Activated T-cell treated with anti-CD3 and anti-CD28 coated beads for 24 hours (primary cell): ENCODE results near the gene FAM193A.
"Not testable (repeated sequence)": the region's sequence is repeated elsewhere in the genome, so short reads cannot be mapped to it uniquely, and the experiment has no call there.

Source experiments
- DNase-seq: peaks from one replicate; pipeline ENCODE4 v3.0.0-alpha.2; 2020; ENCODE audit warnings: low read depth

FAM193A gene

GRCh38 chr4:2650276-2650675 lies 113.8 kb downstream of the FAM193A start:
- DNase-seq: no peak

GRCh38 chr4:2651546-2651945 lies 115.1 kb downstream of the FAM193A start:
- DNase-seq: no peak

- no peak for DNase-seq
Observed at GRCh38 chr4:2651998-2652397, 115.6 kb downstream of the FAM193A start.

GRCh38 chr4:2652415-2653160 lies 116.1 kb downstream of the FAM193A start:
- no peak for DNase-seq

GRCh38 chr4:2660596-2661211 lies 124.3 kb downstream of the FAM193A start:
- no peak for DNase-seq

GRCh38 chr4:2662598-2662997 lies 126.2 kb downstream of the FAM193A start:
- no peak for DNase-seq

- DNase-seq: no peak
Observed at GRCh38 chr4:2663275-2663674, 126.8 kb downstream of the FAM193A start.

- DNase-seq: no peak
Observed at GRCh38 chr4:2666722-2667247, 130.3 kb downstream of the FAM193A start.

GRCh38 chr4:2667428-2667827 lies 131.0 kb downstream of the FAM193A start:
- no peak for DNase-seq

- no peak for DNase-seq
Observed at GRCh38 chr4:2671267-2671895, 134.9 kb downstream of the FAM193A start.

- DNase-seq: no peak
Observed at GRCh38 chr4:2672082-2672481, 135.6 kb downstream of the FAM193A start.

- no peak for DNase-seq
Observed at GRCh38 chr4:2672700-2673099, 136.3 kb downstream of the FAM193A start.

- DNase-seq: no peak
Observed at GRCh38 chr4:2673157-2673556, 136.7 kb downstream of the FAM193A start.

GRCh38 chr4:2679762-2680161 lies 143.3 kb downstream of the FAM193A start:
- DNase-seq: not testable (repeated sequence)

- DNase-seq: no peak
Observed at GRCh38 chr4:2684486-2684885, 148.0 kb downstream of the FAM193A start.

GRCh38 chr4:2685541-2685940 lies 149.1 kb downstream of the FAM193A start:
- no peak for DNase-seq

GRCh38 chr4:2686379-2687265 lies 150.2 kb downstream of the FAM193A start:
- no peak for DNase-seq

GRCh38 chr4:2688281-2688680 lies 151.8 kb downstream of the FAM193A start:
- no peak for DNase-seq

GRCh38 chr4:2688697-2689096 lies 152.2 kb downstream of the FAM193A start:
- no peak for DNase-seq

- no peak for DNase-seq
Observed at GRCh38 chr4:2689114-2689513, 152.7 kb downstream of the FAM193A start.

- DNase-seq: no peak
Observed at GRCh38 chr4:2689825-2690700, 153.6 kb downstream of the FAM193A start.
